K562 (cell line): ENCODE data around the gene CDKN1C. TPM values are rescaled to one million over a fixed set of nuclear protein-coding genes. Genes with fewer than 3 reads are reported as not detected.

ENCODE experiments used
- ATAC-seq: fragments of 200-7000 bp; cut with Tn5 transposase; 3 replicates; pipeline ENCODE4 v1.9.1; 2020; ENCODE audit warnings: moderate library complexity
- BruUV-seq: library from RNA; stranded (reverse); fragments of 400-500 nt; replicated peaks from 2 replicates; lab custom pipeline; 2021; lab: Mats Ljungman, UMichigan
- CTCF ChIA-PET: fragments of 300-600 bp; formaldehyde crosslinking; extraction: SDS; loops from one replicate; lab custom pipeline; 2021; ENCODE audit warnings: low intra/inter-chr PET ratio; lab: Yijun Ruan, JAX
- POLR2A ChIA-PET: fragments of 300-600, 350-650 bp; sonication (Branson Sonifier 250); formaldehyde crosslinking; extraction: SDS; loops from one replicate; lab custom pipeline; 2021; ENCODE audit warnings: antibody characterized with exemption, inconsistent platforms; lab: Yijun Ruan, JAX
- DNase-seq, 4 experiments: peaks; one replicate each; pipeline versions ENCODE4 v3.0.0 to v3.0.0-alpha.2; 2011 to 2018; ENCODE audit warnings: low spot score in 3 of 4, mixed read lengths in 3 of 4; ENCODE audit errors: extremely low read depth in 1 of 4
- FAIRE-seq: peaks from 2 replicates; lab custom pipeline; 2011; peaks lifted over from hg19 to GRCh38; lab: Jason Lieb, UNC
- H2AFZ ChIP-seq: 2 replicates; pipeline ENCODE4 v1.6.0; 2011; ENCODE audit warnings: low read depth, low read length, control low read depth, inconsistent platforms
- H3K27ac ChIP-seq: fragments of 200-600 bp; 3 replicates; pipeline ENCODE4 v1.8.0; 2011; ENCODE audit warnings: low read depth, mild to moderate bottlenecking, control low read depth, inconsistent platforms, low read length, moderate library complexity, mixed read lengths; ENCODE audit errors: extremely low read depth
- H3K27me3 ChIP-seq, 2 experiments: fragments of 300-600 bp in 1 of 2; 2 replicates in 1 of 2; 3 replicates in 1 of 2; pipeline versions ENCODE4 v1.6.0 to v1.8.0; 2011; ENCODE audit warnings: inconsistent platforms in 2 of 2, low read length in 2 of 2, mild to moderate bottlenecking in 1 of 2, mixed read lengths in 1 of 2, moderate library complexity in 1 of 2; ENCODE audit not compliant: control insufficient read depth in 2 of 2, insufficient read depth in 2 of 2
- H3K36me3 ChIP-seq: fragments of 300-600 bp; 3 replicates; pipeline ENCODE4 v1.8.0; 2011; ENCODE audit warnings: mild to moderate bottlenecking, low read length, inconsistent platforms; ENCODE audit not compliant: control insufficient read depth, insufficient read depth
- H3K4me1 ChIP-seq, 2 experiments: fragments of 200-600 bp in 1 of 2; replicated peaks in 1 of 2; 2 replicates in 1 of 2; 3 replicates in 1 of 2; pipeline versions ENCODE4 v1.5.1 to v1.8.0; 2011; ENCODE audit warnings: inconsistent platforms in 2 of 2, low read length in 2 of 2, mild to moderate bottlenecking in 1 of 2, mixed read lengths in 1 of 2, moderate library complexity in 1 of 2; ENCODE audit not compliant: control insufficient read depth in 2 of 2, insufficient read depth in 2 of 2
- H3K4me2 ChIP-seq: 2 replicates; pipeline ENCODE4 v1.6.1; 2011; ENCODE audit warnings: low read length, control low read depth, inconsistent platforms, mixed read lengths; ENCODE audit not compliant: insufficient read depth
- H3K4me3 ChIP-seq: fragments of 200-600 bp; sonication (generic), shearing (Covaris generic); 2 replicates; pipeline ENCODE4 v1.5.1; 2016; ENCODE audit warnings: control low read depth, inconsistent platforms
- H3K79me2 ChIP-seq: fragments of 200-600 bp; 3 replicates; pipeline ENCODE4 v1.8.0; 2011; ENCODE audit warnings: low read length, inconsistent platforms; ENCODE audit not compliant: control insufficient read depth, insufficient read depth
- H3K9ac ChIP-seq, 2 experiments: 2 replicates each; pipeline versions ENCODE4 v1.6.0 to v1.6.1; 2011; ENCODE audit warnings: low read depth in 2 of 2, low read length in 2 of 2, control low read depth in 1 of 2, inconsistent platforms in 1 of 2, mild to moderate bottlenecking in 1 of 2, mixed read lengths in 1 of 2; ENCODE audit not compliant: insufficient read depth in 1 of 2
- H3K9me1 ChIP-seq: one replicate; pipeline ENCODE4 v1.6.0; 2011; ENCODE audit warnings: inconsistent platforms, mild to moderate bottlenecking, low read length, moderate library complexity; ENCODE audit not compliant: control insufficient read depth, insufficient read depth
- H3K9me3 ChIP-seq: replicated peaks from 2 replicates; pipeline ENCODE4 v1.5.1; 2011; ENCODE audit warnings: low read depth, low read length, inconsistent platforms; ENCODE audit not compliant: control insufficient read depth, insufficient read depth
- H4K20me1 ChIP-seq: replicated peaks from 2 replicates; pipeline ENCODE4 v1.6.1; 2011; ENCODE audit warnings: low read length, inconsistent platforms, mixed read lengths; ENCODE audit not compliant: control insufficient read depth, insufficient read depth
- BCL6 ChIP-seq: fragments of 250-450 bp; sonication (Bioruptor Pico); IDR thresholded peaks from 2 replicates; pipeline ENCODE4 v1.4.0; 2020
- HCFC1 ChIP-seq: IDR thresholded peaks from 2 replicates; pipeline ENCODE4 v1.6.1; 2012; ENCODE audit warnings: low read depth, low read length, improper control_type of control experiment
- MEF2D ChIP-seq: conservative IDR thresholded peaks from 2 replicates; pipeline ENCODE4 v1.6.1; 2016; ENCODE audit warnings: low read depth, missing genetic modification characterization, missing compliant biosample characterization
- MEIS2 ChIP-seq: fragments of 450-650 bp; IDR thresholded peaks from 2 replicates; pipeline ENCODE4 v1.6.1; 2014; ENCODE audit warnings: mild to moderate bottlenecking; ENCODE audit not compliant: partially characterized antibody
- RBBP5 ChIP-seq: fragments of 200-600 bp; sonication (generic); IDR thresholded peaks from 2 replicates; pipeline ENCODE4 v1.6.1; 2012; ENCODE audit warnings: borderline replicate concordance, mild to moderate bottlenecking, low read length, control low read depth, inconsistent platforms; ENCODE audit not compliant: insufficient read depth, poor library complexity, severe bottlenecking
- RBM22 ChIP-seq: fragments of 200-400 bp; formaldehyde crosslinking; IDR thresholded peaks from 2 replicates; pipeline ENCODE4 v1.6.1; 2018; ENCODE audit warnings: low read length, low read depth; ENCODE audit not compliant: poor library complexity, severe bottlenecking
- RREB1 ChIP-seq: fragments of 250-450 bp; sonication (Bioruptor Pico); IDR thresholded peaks from 2 replicates; pipeline ENCODE4 v1.4.0; 2020
- TEAD4 ChIP-seq, 2 experiments: sonication (generic) in 1 of 2; formaldehyde crosslinking in 1 of 2; IDR thresholded peaks; 2 replicates each; pipeline versions ENCODE4 v1.6.1 to v1.8.0; 2012 to 2022; ENCODE audit warnings: borderline replicate concordance in 1 of 2, inconsistent platforms in 1 of 2, low read length in 1 of 2, mild to moderate bottlenecking in 1 of 2, missing genetic modification reagents in 1 of 2
- ZNF175 ChIP-seq: fragments of 200-800 bp; sonication (Bioruptor generic); IDR thresholded peaks from 2 replicates; pipeline ENCODE4 v1.6.1; 2016; ENCODE audit warnings: low read depth, mild to moderate bottlenecking, missing genetic modification characterization, missing compliant biosample characterization
- ZNF23 ChIP-seq: fragments of 250-450 bp; sonication (Bioruptor Pico); IDR thresholded peaks from 2 replicates; pipeline ENCODE4 v1.4.0; 2020; ENCODE audit warnings: mild to moderate bottlenecking
- WGBS: fragments of 100-300 bp; shearing (Covaris generic); methylation state at CpG from one replicate; pipeline ENCODE4 v1.1.6; 2016; ENCODE audit warnings: low coverage, mixed read lengths; ENCODE audit not compliant: insufficient coverage; ENCODE audit errors: missing lambda C conversion rate; 5-methylcytosine and 5-hydroxymethylcytosine counted together
- in situ Hi-C: fragments of 300-500 bp; cut with MboI; formaldehyde crosslinking; loops from 4 replicates; pipeline ENCODE4 v1.15.0; 2018; ENCODE audit warnings: inconsistent platforms, mixed read lengths
- intact Hi-C: fragments of 100-400 bp; cut with micrococcal nuclease; formaldehyde crosslinking; loops from 2 replicates; pipeline ENCODE4 v1.14.2; 2022
- polyA plus RNA-seq, 8 experiments: library from polyadenylated mRNA; depleted of rRNA in 4 of 8; stranded (reverse) in 5 of 8; unstranded in 3 of 8; fragments of >200 nt; fragmentation: Nextera tagmentation in 2 of 8; fragmentation: Illumina TruSeq in 1 of 8; extraction: Ambion mirVana in 2 of 8; extraction: Trizol in 1 of 8; gene quantifications; 2 replicates each; pipeline versions ENCODE4 v1.2.1 to v1.2.3, GENCODE V29; 2011 to 2014; ENCODE audit warnings: inconsistent platforms in 1 of 8, missing spikeins in 1 of 8
- total RNA-seq, 7 experiments: library from RNA; depleted of rRNA in 6 of 7; stranded (reverse); fragments of >200 nt in 6 of 7; fragmentation: Illumina TruSeq in 2 of 7; extraction: Trizol in 2 of 7; gene quantifications; 2 replicates each; pipeline versions ENCODE4 v1.2.1 to v1.2.3, GENCODE V29; 2011 to 2021; ENCODE audit warnings: low replicate concordance in 1 of 7
- TF ChIP-seq, protein P1 (sequence below): IDR thresholded peaks from 2 replicates; pipeline ENCODE4 v1.6.1; 2012; ENCODE audit warnings: low read depth, low read length, improper control_type of control experiment, borderline replicate concordance
- TF ChIP-seq, protein P2 (sequence below): sonication (generic); formaldehyde crosslinking; IDR thresholded peaks from 2 replicates; pipeline ENCODE4 v1.4.0; 2020; ENCODE audit warnings: mild to moderate bottlenecking, missing genetic modification reagents

Gene CDKN1C
- total and polyA plus RNA-seq, 9 of the 15 experiments (the other 6 are each of a cell fraction or from before 2014, with no cell fraction given), result 2.8 to 21.1 (median 9.3) TPM

- H4K20me1 ChIP-seq, result no peaks in the 10 kb centered on the region
- CTCF ChIA-PET, result interaction anchor here (0.6 kb wide), 1 partner anchor 451 kb away, joined by 4 read pairs; no protein-coding TSS in a partner anchor
- no peak overlapping the region for H2AFZ ChIP-seq
- WGBS, result 8% methylated on average over 6 of the region's 6 CpGs
- H3K4me2 ChIP-seq, result no peak overlapping the region
- H3K9me3 ChIP-seq, result peaks cover 6% of the 10 kb centered on the region
- no peaks in the 10 kb centered on the region for H3K36me3 ChIP-seq
- DNase-seq (no peak), ATAC-seq (no peak), FAIRE-seq (no peak)
- peaks cover 0 to 15% of the 10 kb centered on the region in 2 experiments; a peak in 3 of 5 replicates for H3K4me1 ChIP-seq
- POLR2A ChIA-PET, result interaction anchor here (1.3 kb wide), 1 partner anchor 178 kb away, joined by 4 read pairs; the partner anchor contains the start of gene KCNQ1OT1
- no TSS peak for BruUV-seq
- no peak overlapping the region for H3K4me3 ChIP-seq
- H3K27ac ChIP-seq, result no peak overlapping the region
- no peaks in the 10 kb centered on the region for H3K9me1 ChIP-seq
- in situ Hi-C loops (no loop called here), intact Hi-C loops (no loop called here)
- H3K27me3 ChIP-seq, result peaks cover 0 to 7% of the 10 kb centered on the region in 2 experiments; a peak in 1 of 5 replicates
- no peak overlapping the region for H3K9ac ChIP-seq
- H3K79me2 ChIP-seq, result no peaks in the 10 kb centered on the region
- TF ChIP-seq MEF2D (tag) (no peak), ZNF175 (CRISPR knock-in tag) (no peak), HCFC1 (no peak), RREB1 (CRISPR knock-in tag) (no peak), MEIS2 (no peak), ZNF23 (CRISPR knock-in tag) (no peak), TEAD4 (IDR thresholded peaks at IDR 0.05; ENCODE audit: low read length) (no peak), TEAD4 (CRISPR knock-in tag; IDR thresholded peaks at IDR 0.05; ENCODE audit: borderline replicate concordance) (no peak), BCL6 (CRISPR knock-in tag) (no peak), RBBP5 (no peak), RBM22 (no peak)
- TF ChIP-seq, protein P1, sequence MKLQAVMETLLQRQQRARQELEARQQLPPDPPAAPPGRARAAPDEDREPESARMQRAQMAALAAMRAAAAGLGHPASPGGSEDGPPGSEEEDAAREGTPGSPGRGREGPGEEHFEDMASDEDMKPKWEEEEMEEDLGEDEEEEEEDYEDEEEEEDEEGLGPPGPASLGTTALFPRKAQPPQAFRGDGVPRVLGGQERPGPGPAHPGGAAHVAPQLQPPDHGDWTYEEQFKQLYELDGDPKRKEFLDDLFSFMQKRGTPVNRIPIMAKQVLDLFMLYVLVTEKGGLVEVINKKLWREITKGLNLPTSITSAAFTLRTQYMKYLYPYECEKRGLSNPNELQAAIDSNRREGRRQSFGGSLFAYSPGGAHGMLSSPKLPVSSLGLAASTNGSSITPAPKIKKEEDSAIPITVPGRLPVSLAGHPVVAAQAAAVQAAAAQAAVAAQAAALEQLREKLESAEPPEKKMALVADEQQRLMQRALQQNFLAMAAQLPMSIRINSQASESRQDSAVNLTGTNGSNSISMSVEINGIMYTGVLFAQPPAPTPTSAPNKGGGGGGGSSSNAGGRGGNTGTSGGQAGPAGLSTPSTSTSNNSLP, result no peak
- TF ChIP-seq, protein P2, sequence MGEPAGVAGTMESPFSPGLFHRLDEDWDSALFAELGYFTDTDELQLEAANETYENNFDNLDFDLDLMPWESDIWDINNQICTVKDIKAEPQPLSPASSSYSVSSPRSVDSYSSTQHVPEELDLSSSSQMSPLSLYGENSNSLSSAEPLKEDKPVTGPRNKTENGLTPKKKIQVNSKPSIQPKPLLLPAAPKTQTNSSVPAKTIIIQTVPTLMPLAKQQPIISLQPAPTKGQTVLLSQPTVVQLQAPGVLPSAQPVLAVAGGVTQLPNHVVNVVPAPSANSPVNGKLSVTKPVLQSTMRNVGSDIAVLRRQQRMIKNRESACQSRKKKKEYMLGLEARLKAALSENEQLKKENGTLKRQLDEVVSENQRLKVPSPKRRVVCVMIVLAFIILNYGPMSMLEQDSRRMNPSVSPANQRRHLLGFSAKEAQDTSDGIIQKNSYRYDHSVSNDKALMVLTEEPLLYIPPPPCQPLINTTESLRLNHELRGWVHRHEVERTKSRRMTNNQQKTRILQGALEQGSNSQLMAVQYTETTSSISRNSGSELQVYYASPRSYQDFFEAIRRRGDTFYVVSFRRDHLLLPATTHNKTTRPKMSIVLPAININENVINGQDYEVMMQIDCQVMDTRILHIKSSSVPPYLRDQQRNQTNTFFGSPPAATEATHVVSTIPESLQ (CRISPR knock-in tag), result no peak
These were observed 8.1 kb downstream of the CDKN1C start for GRCh38 chr11:2877474-2877873.
